ENCODE data around the gene SLC23A2.

The SLC23A2 gene

GRCh38 chr20:4811661-4812181 lies 189.6 kb downstream of the SLC23A2 start:
- DNase-seq, result no peak

GRCh38 chr20:4811257-4811656 lies 190.1 kb downstream of the SLC23A2 start:
- no peak for DNase-seq

GRCh38 chr20:4810426-4811019 lies 190.8 kb downstream of the SLC23A2 start:
- DNase-seq, result no peak

- DNase-seq, result no peak
These were observed 191.6 kb downstream of the SLC23A2 start for GRCh38 chr20:4809707-4810106.

GRCh38 chr20:4808872-4809271 lies 192.4 kb downstream of the SLC23A2 start:
- DNase-seq, result no peak

- DNase-seq, result no peak
These were observed 195.5 kb downstream of the SLC23A2 start for GRCh38 chr20:4805663-4806449.

- no peak for DNase-seq
These were observed 198.8 kb downstream of the SLC23A2 start for GRCh38 chr20:4802527-4802926.

Measured in right hindlimb (tissue), 1 donor.